Gastroesophageal sphincter (tissue), 4 donors: Measurements from ENCODE around the gene ATP2B2. TPM values are rescaled to one million over a fixed set of nuclear protein-coding genes. Genes with fewer than 3 reads are reported as not detected.

ENCODE experiments used
- ATAC-seq: fragments of 150-250 bp; one replicate; pipeline ENCODE4 v1.9.1; 2016; ENCODE audit warnings: mild to moderate bottlenecking, moderate library complexity
- H3K27ac ChIP-seq, 4 donors: fragments of 200-600 bp; sonication (generic) in 3 of 4; 1 replicate in 3 of 4; 2 replicates in 1 of 4; pipeline ENCODE4 v1.5.1; 2016 to 2019
- H3K27me3 ChIP-seq: fragments of 200-600 bp; sonication (generic); one replicate; pipeline ENCODE4 v1.5.1; 2019
- H3K36me3 ChIP-seq, 2 donors: fragments of 200-600 bp; sonication (generic); one replicate each; pipeline ENCODE4 v1.5.1; 2019; ENCODE audit warnings: control low read depth in 1 of 2
- H3K4me1 ChIP-seq, 3 donors: fragments of 200-600 bp; sonication (generic); 1 replicate in 2 of 3; 2 replicates in 1 of 3; pipeline ENCODE4 v1.5.1; 2016 to 2019; ENCODE audit warnings: control low read depth in 2 of 3
- H3K4me3 ChIP-seq, 2 donors: fragments of 200-600 bp; sonication (generic); one replicate each; pipeline ENCODE4 v1.5.1; 2019; ENCODE audit warnings: mild to moderate bottlenecking in 1 of 2, moderate library complexity in 1 of 2
- H3K9me3 ChIP-seq, 3 donors: fragments of 200-600 bp; sonication (generic); one replicate each; pipeline ENCODE4 v1.5.1; 2017 to 2019; ENCODE audit warnings: control low read depth in 2 of 3
- EP300 ChIP-seq: sonication (generic); formaldehyde crosslinking; IDR thresholded peaks from one replicate; pipeline ENCODE4 v1.6.1; 2017; ENCODE audit warnings: antibody characterized with exemption, mild to moderate bottlenecking
- POLR2A ChIP-seq, 2 donors: fragments of 450-650 bp; IDR thresholded peaks; one replicate each; pipeline ENCODE4 v1.6.1; 2017; ENCODE audit warnings: antibody characterized with exemption in 2 of 2, mild to moderate bottlenecking in 2 of 2, moderate library complexity in 1 of 2
- POLR2AphosphoS5 ChIP-seq: sonication (generic); formaldehyde crosslinking; IDR thresholded peaks from one replicate; pipeline ENCODE4 v1.6.1; 2017; ENCODE audit warnings: antibody characterized with exemption
- WGBS, 2 donors: methylation state at CpG; one replicate each; pipeline ENCODE4 v1.1.5; 2018; ENCODE audit warnings: low coverage in 1 of 2; 5-methylcytosine and 5-hydroxymethylcytosine counted together
- small RNA-seq, 4 donors: library from RNA; depleted of rRNA; stranded (forward); fragments of <200 nt; gene quantifications; one replicate each; pipeline ENCODE3, GENCODE V24; 2016
- total RNA-seq, 4 donors: library from RNA; depleted of rRNA; stranded (reverse); fragments of >200 nt; gene quantifications; one replicate each; pipeline ENCODE4 v1.1.0, GENCODE V29; 2016
- TF ChIP-seq, protein P1 (sequence below), 4 experiments: fragments of 200-600 bp in 2 of 4; fragments of 450-650 bp in 2 of 4; sonication (generic) in 1 of 4; IDR thresholded peaks; one replicate each; pipeline ENCODE4 v1.5.1; 2017 to 2019; ENCODE audit warnings: antibody characterized with exemption in 4 of 4, mild to moderate bottlenecking in 2 of 4, moderate library complexity in 2 of 4

The ATP2B2 gene
- total RNA-seq, 4 donors from 2014 or later, result 0.13 to 0.30 (median 0.27) TPM; not detected in 1

DNA sequence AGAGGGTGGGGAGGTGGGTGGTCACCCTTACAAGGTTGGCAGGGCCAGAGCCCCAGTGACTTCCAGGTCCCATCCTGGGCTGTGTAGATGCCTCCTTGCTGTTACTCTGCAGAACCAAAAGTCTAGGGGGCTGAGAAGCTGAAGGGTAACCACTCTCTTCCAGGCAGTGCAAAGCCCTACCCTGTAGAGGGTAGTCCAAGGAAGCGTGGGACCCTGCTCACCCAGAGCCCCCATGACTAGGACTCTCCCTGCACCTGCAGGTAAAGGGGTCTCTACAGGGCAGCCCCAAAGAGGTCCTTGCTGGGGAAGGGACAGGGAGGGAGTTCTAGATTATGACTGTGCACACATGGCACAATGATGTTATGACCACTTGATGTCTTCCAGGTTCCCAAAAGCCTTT, 226.9 kb downstream of the ATP2B2 start:
- Histone ChIP-seq H3K27ac (no peak overlapping the region), H3K4me3 (no peak overlapping the region), H3K36me3 (peaks cover 0 to 84% of the 10 kb centered on the region in 2 donors), H3K4me1 (peaks cover 0 to 11% (median 11%) of the 10 kb centered on the region in 3 donors), H3K9me3 (no peaks in the 10 kb centered on the region), H3K27me3 (no peaks in the 10 kb centered on the region)
- no CpG with 5 or more reads among the region's 1 CpG for WGBS, 2 donors
- TF ChIP-seq, protein P1, sequence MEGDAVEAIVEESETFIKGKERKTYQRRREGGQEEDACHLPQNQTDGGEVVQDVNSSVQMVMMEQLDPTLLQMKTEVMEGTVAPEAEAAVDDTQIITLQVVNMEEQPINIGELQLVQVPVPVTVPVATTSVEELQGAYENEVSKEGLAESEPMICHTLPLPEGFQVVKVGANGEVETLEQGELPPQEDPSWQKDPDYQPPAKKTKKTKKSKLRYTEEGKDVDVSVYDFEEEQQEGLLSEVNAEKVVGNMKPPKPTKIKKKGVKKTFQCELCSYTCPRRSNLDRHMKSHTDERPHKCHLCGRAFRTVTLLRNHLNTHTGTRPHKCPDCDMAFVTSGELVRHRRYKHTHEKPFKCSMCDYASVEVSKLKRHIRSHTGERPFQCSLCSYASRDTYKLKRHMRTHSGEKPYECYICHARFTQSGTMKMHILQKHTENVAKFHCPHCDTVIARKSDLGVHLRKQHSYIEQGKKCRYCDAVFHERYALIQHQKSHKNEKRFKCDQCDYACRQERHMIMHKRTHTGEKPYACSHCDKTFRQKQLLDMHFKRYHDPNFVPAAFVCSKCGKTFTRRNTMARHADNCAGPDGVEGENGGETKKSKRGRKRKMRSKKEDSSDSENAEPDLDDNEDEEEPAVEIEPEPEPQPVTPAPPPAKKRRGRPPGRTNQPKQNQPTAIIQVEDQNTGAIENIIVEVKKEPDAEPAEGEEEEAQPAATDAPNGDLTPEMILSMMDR (IDR thresholded peaks at IDR 0.05), result no peak
- TF ChIP-seq POLR2AphosphoS5, result no peak
- no peak for TF ChIP-seq POLR2A (IDR thresholded peaks at IDR 0.05)
- no peak for TF ChIP-seq EP300
- no peak for ATAC-seq

DNA sequence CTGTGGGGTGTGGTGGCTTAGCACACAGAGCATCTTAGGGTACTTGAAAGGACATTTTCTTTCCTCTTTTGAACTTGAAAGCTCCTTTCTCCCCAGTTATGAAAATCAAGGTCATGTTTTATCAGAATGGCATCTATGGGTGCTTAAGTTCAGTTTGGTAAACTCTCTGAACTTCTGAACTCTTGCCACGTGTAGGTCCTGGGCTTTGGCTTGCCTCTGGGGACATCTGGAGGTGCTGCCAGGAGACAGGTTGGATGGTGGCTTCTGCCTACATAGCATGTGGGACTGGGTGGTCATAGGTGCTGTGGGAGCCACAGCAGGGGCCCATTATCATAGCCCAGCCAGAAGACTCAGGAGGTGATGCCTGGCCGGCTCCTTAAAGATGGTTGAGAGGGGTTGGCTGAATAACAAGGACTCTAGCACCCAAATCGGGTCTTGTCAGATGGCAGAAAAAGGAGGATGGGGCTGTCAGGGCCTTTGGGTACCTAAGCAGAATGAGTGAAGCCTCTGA, 228.2 kb downstream of the ATP2B2 start:
- H3K27me3 ChIP-seq, result no peaks in the 10 kb centered on the region
- no peaks in the 10 kb centered on the region for H3K9me3 ChIP-seq
- TF ChIP-seq, protein P1 (IDR thresholded peaks at IDR 0.05), result no peak
- TF ChIP-seq POLR2A (IDR thresholded peaks at IDR 0.05), result no peak
- no peak for TF ChIP-seq POLR2AphosphoS5
- no peak for TF ChIP-seq EP300
- H3K36me3 ChIP-seq, result peaks cover 0 to 82% of the 10 kb centered on the region in 2 donors
- H3K4me1 ChIP-seq, result peaks cover 0 to 20% (median 17%) of the 10 kb centered on the region in 3 donors
- H3K27ac ChIP-seq, result no peak overlapping the region
- 57 to 80% methylated on average over 1 of the region's 3 CpGs for WGBS, 2 donors
- no peak overlapping the region for H3K4me3 ChIP-seq
- ATAC-seq, result no peak

- no peak overlapping the region for H3K27ac ChIP-seq
- peaks cover 0 to 82% of the 10 kb centered on the region in 2 donors for H3K36me3 ChIP-seq
- no peak for ATAC-seq
- no peak overlapping the region for H3K4me3 ChIP-seq
- no peaks in the 10 kb centered on the region for H3K27me3 ChIP-seq
- H3K4me1 ChIP-seq, result peaks cover 0 to 20% (median 17%) of the 10 kb centered on the region in 3 donors
- 67 to 100% methylated on average over 1 of the region's 1 CpG for WGBS, 2 donors
- TF ChIP-seq POLR2A (IDR thresholded peaks at IDR 0.05) (no peak), POLR2AphosphoS5 (no peak), EP300 (no peak)
- TF ChIP-seq, protein P1 (IDR thresholded peaks at IDR 0.05), result no peak
- H3K9me3 ChIP-seq, result no peaks in the 10 kb centered on the region
These were observed 230.8 kb downstream of the ATP2B2 start for GRCh38 chr3:10274601-10275000.

Small RNA genes within 50 kb of the gene (small RNA-seq; reads per million reads assigned to genes)
- gene MIR378B (0 to 0.27 (median 0.19) reads per million in 4 donors), gene MIR885 (0 reads per million in 4 donors), gene RF02126 (0 reads per million in 4 donors)

Other genes with a start within 250 kb of the ATP2B2 start
- gene GHRL, start 212.6 kb downstream of the ATP2B2 start, total RNA-seq, result 1 to 10 TPM in 1 of 4 donors, under 1 TPM in 1, not detected in 2; 0.47 to 3.2 TPM
- gene SEC13, start 184.5 kb downstream of the ATP2B2 start, total RNA-seq, result 10 to 100 TPM; 58.5 to 85.9 (median 76.9) TPM